HG03159 (cell line): ENCODE results near the gene CASP3.
A peak's percentile ranks its signal among the peaks of the same experiment; 100 is the strongest.
"Not testable (repeated sequence)": the region's sequence is repeated elsewhere in the genome, so short reads cannot be mapped to it uniquely, and the experiment has no call there.

ENCODE experiments used
- ATAC-seq: cut with Tn5 transposase; IDR thresholded peaks from one replicate; pipeline ENCODE4 v1.9.1; 2021; ENCODE audit warnings: mild to moderate bottlenecking, moderate library complexity; ENCODE audit not compliant: unreplicated experiment

CASP3 gene

GRCh38 chr4:184664445-184665210, 15.4 kb upstream of the CASP3 start:
- no peak for ATAC-seq

GRCh38 chr4:184662236-184662635, 13.0 kb upstream of the CASP3 start:
- no peak for ATAC-seq

GRCh38 chr4:184660978-184661377, 11.7 kb upstream of the CASP3 start:
- no peak for ATAC-seq

- ATAC-seq = not testable (repeated sequence)
Measured at GRCh38 chr4:184657820-184658219, 8.6 kb upstream of the CASP3 start.

- ATAC-seq = no peak
Measured at GRCh38 chr4:184657144-184657543, 7.9 kb upstream of the CASP3 start.

- no peak for ATAC-seq
Measured at GRCh38 chr4:184655889-184656869, 6.9 kb upstream of the CASP3 start.

- ATAC-seq = no peak
Measured at GRCh38 chr4:184653650-184654049, 4.4 kb upstream of the CASP3 start.

GRCh38 chr4:184652681-184653080, 3.4 kb upstream of the CASP3 start:
- ATAC-seq = not testable (repeated sequence)

GRCh38 chr4:184651899-184652298, 2.7 kb upstream of the CASP3 start:
- no peak for ATAC-seq

- peak; percentile 9 for ATAC-seq
Measured at GRCh38 chr4:184649971-184650855, 966 bp upstream of the CASP3 start.

GRCh38 chr4:184648313-184649025, 778 bp downstream of the CASP3 start:
- peak; percentile 30 for ATAC-seq

GRCh38 chr4:184648054-184648312, 1.3 kb downstream of the CASP3 start:
- no peak for ATAC-seq

- ATAC-seq = no peak
Measured at GRCh38 chr4:184647266-184648053, 1.8 kb downstream of the CASP3 start.

- no peak for ATAC-seq
Measured at GRCh38 chr4:184645904-184646610, 3.2 kb downstream of the CASP3 start.

GRCh38 chr4:184644553-184645307, 4.5 kb downstream of the CASP3 start:
- ATAC-seq = no peak

- no peak for ATAC-seq
Measured at GRCh38 chr4:184643731-184644130, 5.5 kb downstream of the CASP3 start.

GRCh38 chr4:184641451-184641850, 7.8 kb downstream of the CASP3 start:
- ATAC-seq = no peak

GRCh38 chr4:184641022-184641421, 8.2 kb downstream of the CASP3 start:
- no peak for ATAC-seq
